GM21529 (cell line): ENCODE measurements around the gene PHLDB2.

Source experiments
- ATAC-seq: cut with Tn5 transposase; IDR thresholded peaks from one replicate; pipeline ENCODE4 v1.9.1; 2021; ENCODE audit not compliant: unreplicated experiment

PHLDB2 gene

DNA sequence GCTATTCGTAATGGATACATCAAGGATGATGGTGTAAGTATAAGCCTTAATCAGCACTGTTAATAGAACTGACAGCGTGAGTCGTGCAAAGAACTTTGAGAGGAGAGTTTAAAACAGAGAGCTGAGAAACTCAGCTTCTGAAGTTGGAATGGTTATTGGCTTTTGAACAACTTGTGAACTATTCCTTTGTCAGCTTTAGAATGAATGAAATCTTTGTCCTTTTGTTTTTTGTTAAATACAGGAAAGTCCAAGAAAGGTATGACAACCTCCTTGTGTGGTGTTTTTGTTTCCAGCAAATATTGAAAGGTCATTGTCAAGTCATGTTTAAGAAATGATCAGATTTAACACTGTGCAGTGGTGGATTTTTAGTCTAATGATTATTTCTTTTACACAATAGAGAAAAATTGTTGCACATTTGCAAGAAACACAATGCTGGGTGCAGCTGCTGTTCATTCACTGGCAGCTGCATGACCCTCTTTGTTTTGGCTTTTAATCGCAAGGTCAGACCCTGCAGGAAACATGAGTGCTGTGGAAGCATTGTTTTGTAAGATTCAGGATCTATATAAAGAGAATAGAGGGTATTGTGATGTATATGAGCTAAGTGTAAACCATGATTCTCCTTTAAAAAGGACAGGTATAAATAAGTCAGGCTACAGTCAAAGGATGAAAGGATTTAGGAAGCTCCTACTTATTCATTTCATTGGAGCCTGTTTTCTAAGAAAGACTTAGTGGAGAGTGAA, 98.1 kb downstream of the PHLDB2 start:
- ATAC-seq: no peak

DNA sequence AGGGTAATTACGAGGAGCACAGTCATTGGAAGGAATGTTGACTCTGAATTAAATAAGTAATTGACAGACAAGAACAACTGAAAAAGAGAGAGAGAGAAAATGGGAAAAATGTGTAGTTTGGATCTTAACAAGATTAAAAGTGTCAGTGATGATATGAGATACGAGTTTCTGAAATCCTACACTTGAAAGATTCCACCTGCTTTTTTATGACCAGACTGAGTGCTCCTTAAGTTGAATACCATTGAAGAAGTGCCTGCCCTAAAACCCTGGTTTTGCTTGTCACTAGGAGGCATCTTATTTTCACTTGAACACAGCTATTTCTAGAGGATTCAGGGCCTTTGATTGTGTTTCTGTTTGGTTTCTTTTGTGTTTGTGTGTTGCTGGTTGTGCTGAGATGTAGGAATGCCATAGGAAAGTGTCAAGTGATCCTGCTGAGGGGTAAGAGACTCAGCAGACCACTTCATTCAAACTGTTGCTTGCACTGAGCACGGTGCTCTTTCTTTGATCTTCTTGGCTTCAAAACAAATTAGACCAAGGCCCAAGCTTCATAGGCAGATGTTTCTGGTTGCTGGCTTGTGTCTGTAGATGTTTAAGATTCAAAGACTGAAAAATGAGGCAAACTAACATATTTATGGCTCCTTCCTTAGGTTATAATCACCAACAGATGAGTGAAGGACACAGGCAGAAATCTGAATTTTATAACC, 102.5 kb downstream of the PHLDB2 start:
- no peak for ATAC-seq

DNA sequence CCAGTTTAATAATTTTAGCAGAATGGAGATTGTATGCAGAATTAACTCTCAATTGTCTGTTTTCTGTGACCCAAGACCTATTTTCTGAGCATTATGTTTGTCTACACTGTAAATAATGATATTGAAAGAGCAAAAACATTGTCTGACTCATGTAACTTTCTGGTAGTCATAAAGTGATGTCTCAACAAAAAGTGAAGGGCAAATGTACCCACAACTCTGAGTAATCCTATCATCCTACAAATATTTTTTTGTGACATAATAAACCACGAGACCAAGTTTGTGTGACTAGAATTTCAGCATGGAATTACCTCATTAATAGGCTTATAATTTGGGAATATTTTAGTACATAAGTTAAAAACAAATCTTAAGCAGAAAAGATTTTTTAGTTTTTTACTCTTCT, 104.4 kb downstream of the PHLDB2 start:
- ATAC-seq: no peak

DNA sequence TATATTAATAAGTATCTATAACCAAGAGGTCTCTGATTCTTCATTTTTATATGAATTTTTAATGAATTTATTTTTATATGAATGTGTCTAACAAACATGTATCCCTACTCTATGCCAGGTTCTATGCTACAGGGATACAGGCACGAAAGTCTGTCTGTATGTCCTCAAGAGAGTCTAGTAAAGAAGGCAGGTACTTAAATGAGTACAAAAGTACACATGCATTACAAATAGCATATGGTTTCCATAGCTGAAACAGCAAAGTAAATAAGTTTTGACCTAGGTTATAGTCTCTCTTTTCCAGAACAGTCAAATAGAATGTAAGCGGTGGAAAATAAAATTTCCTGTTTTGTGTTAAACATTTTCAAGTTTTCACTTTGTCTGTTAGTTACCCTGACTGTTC, 106.4 kb downstream of the PHLDB2 start:
- ATAC-seq: no peak

DNA sequence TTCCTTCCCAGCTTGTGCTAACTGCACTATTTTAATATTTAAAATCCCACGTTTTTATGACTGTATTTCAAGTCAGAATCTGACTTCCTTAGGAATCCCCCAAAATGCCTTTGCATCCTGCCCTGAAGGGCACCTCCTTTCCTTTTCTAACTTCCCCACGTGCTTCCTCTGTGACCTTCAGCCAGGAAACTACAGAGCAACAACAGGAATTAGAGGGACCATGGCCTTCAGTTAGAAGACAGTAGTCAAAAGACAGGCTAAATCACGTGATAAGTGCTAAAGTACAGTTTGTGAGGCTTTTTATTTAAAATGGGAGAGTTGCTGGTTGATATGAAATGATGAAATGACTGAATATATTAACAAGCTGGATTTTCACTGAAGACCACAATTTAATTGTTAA, 108.0 kb downstream of the PHLDB2 start:
- no peak for ATAC-seq

DNA sequence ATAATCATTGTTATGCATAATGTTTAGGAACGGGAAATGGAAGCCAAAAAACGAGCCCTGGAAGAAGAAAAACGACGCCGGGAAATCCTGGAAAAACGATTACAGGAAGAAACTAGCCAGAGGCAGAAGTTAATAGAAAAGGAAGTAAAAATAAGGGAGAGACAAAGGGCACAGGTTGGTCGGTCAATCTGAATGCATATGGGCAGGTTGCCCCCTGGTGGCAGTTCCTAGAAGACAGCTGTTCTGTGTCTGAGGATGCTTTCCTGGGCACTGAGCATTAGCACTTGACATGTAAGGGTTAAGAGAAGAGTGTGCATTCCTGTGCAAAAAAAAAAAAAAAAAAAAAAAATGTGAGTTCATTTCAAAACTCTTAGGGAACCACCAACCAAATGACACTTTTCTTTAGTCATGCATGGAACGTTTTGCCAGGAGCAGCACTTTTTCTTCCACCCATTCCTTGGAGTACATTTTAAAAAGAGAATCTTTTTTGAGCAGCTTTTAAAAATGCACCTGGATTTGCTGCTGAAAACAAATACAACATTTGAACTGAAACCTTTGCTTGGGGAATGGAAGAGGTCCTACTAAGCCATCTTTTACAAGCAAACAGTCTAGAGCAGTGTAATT, 108.7 kb downstream of the PHLDB2 start:
- peak; percentile 95 for ATAC-seq

DNA sequence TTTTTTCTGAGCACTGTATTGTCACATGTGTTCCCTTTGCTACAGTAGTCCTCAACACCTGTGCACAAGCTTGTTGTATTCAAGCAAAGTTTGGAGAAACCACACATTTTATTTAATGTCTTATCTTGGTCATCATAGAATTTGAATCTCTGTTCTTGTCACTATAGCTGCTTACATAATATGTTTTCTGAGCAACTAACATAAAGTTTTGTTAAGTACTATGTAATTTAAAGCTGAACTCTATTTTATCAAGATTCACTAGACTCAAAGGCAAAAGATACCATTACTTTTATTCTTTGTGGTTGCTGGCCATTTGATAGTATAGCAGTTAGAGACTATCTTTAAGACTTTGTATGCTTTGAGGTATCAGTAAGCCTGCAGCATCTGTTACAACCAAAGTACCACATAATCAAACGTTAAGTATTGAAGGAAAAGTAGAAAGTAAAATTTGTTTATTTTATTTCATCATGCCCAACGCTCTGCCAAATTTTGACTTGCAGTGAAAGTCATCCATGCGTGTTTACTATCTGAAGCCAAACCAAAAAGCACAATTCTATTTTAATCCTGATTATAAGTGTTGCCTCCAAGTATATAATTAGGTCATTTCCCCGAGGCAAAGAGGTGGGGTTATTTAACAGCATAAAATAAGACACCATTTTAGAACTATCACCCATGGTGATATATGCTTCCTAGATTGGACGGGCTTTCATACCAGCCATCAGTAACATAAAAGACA, 109.4 kb downstream of the PHLDB2 start:
- ATAC-seq: no peak

DNA sequence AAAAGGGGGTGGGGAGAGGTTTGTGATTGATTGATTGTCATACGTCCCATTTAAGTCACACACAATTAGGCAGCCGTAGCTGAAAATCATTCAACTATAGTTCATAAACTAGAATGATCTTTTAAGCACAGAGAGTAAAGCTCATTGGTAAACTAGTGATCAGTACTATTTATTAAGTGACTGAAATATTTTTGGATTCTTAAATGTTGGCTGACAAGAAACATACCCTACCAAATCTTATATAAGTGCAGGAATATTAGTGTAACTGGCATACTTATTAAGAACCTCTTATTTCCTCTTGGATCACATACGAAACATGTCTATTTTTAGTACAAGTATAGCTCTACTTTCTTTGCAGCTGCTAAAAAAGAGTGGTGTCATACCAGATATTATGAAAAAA, 111.3 kb downstream of the PHLDB2 start:
- ATAC-seq: no peak

DNA sequence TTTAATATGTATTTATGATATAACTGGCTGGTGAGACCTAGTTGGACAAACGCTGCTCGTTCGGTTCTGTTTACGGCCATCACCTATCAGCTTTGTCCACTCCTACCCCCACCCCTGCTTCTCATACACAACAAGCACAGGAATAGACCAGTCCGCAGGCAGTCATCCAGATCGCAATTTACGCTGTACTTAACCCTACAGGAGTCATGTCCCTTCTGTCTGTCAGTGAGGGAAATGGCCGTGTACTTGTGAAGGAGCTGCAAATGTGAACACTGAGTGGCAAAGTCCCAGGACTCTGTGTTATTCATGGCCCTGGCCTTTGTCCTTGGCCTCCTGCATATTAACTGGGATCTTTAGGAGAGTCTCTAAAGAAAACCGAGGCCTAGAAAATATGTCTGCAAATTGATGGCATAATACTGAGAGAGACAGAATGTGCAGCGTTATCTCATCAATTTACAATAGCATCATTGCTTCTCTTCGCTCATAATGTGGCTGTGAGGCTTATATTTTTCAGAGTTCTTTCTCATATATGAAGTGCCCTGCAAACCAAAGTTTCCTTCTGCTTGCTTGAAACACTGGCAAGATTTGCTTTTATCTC, 112.6 kb downstream of the PHLDB2 start:
- no peak for ATAC-seq

DNA sequence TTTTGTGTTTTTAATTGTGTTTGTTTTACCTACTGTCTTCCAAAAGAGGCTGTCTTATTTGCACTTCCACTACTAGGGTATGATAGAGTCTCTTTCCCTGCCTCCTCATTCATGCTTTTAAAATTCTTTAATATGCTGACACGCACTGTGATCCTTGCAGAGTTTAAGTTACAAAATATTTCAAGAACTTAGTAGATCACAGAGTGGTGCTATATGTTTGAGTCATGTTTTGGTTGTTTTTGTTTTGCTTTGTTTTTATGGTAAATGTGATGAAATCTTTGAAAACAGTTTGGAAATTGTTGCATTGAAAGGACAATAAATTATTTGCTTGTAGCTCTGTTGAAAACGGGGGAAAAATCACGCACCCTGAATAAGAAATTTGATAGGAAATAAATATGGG, 113.8 kb downstream of the PHLDB2 start:
- ATAC-seq: no peak

DNA sequence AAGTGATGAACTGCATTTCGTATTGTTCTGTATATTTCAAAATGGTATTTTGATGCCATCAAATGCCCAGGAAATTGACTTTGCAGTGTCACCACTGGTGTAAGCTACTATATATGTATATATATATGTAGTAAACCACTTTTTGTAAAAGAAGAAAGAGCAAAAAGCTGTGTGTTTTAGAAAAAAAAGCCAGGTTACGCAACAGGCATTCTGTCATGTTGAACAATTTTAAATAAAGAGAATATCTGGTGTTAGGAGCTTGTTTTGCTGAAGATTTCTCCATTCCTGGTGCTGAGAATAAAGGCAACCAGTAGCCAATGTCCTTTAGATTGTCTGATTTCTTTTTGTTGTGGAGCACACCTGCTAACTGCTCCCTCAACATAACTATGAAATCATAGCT, 116.1 kb downstream of the PHLDB2 start:
- no peak for ATAC-seq

DNA sequence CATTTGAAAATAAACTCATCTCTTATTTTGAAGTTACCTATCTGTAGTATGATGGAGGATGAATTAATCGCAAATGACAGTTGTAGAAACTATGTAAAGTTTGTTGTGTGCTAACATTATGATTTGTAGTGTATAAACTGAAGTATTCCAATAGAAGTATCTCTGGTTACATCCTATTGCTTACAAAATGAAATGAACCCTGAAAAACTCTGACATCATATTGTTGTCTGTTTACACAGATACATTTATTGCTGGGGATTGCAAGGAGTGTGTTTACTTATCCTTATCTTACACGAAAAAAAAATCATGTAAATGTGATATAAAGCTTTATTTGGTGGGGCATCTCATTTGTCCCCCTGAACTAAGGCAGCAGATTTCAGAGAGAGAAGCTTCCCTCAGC, 117.2 kb downstream of the PHLDB2 start:
- ATAC-seq: no peak

DNA sequence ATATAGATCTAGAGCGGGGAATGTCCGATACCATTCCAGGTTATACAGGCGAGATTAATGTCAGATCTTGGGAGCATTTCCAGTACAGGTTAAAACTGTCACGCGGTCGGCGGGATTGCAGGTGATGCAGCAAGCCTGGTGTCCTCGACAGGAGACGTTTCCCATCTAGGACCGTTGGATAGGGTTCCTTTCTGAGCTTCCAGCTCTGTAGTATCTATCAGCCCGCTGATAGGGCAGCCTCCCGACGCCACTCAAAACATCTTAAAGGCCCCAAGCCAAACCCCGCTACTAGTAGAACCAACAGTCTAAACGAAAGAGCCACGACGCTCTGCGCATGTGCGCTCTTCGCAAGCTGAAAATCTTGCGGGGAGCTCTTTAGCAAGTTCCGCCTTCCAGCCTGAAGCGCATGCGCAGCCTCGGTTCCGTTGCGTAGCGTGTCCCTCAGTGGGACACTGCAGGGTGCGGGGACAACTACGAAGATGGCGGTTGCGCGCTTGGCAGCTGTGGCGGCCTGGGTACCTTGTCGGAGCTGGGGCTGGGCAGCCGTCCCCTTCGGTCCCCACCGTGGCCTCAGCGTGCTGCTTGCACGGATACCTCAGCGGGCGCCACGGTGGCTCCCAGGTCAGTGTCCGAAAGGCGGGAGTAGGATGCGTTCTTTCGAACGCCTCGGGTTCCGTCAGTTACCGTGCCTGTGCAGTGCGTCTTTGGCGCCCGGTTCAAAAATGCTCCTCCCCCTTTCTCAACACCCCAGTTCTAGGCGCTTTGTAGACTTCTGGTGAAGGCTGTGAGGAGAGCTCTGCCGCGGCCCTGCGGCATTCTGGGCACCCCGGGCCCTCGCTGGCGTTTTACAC, 119.7 kb downstream of the PHLDB2 start, which contains the start of gene ABHD10:
ABHD10 (plus strand) TSS at position 444 of the 851 bp plus-strand sequence; CDS start at position 480, 36 bp downstream.
- peak; percentile 95 for ATAC-seq

DNA sequence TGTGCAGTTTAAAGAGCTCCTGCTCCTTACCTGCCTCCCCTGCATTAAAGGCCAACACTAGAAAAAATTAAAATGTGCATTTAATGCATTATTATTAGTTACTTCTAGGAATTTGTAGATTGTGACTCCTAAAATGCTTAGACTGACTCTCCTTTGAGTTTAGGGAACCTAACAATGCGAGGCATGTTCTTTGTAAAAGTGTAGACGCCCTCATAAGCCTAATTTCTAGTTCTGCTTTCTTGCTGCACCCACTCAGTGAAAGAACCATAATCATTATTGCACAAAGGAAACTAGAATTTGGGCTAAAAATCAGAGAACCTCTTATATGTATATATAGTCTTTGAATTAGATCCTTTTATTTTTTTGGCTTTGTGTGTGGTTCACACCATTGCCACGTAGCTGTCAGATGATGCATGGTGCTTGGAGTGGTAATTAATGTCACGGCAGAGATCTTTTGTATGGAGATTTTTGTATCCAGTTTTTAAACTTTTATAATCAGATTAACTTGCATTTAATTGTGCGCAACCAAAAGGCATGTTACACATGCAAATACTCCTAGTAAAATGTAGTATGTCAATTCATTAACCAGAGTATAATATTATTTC, 120.5 kb downstream of the PHLDB2 start:
- ATAC-seq: peak; percentile 33

DNA sequence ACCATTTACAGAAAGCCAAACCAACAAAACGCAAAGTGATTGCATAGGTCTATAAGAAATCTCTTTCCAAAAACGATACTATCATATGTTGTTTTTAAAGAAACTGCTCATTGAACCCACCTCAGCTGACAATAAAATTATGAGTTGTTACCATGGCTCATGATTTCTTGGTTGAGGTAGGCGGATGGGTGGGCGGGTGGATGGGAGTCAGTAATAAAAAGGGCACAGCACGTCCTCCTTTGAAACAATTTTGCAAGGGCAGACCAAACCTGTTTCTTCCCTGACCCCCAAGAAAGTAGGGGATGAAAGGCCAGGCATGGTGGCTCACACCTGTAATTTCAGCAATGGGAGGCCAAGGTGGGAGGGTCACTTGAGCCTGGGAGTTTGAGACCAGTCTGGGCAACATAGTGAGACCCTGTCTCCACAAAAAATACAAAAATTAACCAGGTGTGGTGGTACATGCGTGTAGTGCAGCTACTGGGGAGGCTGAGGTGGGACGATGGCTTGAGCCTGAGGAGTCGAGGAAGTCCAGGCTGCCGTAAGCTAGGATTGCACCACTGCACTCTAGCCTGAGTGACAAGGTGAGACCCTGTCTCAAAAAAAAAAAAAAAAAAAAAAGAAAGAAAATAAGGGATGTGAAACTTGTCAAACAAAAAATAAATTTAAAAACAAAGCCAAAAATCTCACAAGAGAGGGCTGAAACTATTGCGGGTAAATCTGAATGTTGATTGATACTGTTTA, 121.8 kb downstream of the PHLDB2 start:
- no peak for ATAC-seq

DNA sequence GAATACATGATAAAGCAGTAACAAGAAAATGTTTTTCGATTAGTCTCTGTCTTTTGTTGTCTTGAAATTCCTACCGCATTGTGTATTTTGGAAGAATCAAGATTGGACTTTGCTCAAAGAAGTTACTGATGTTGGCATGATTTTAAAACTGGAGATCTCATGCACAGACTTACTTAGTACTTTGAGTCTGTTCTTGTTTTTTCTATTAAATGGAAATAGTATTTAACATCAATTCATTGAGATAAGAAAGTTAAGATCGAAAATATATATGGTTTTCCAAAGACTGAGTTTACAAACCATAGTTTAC, 122.3 kb downstream of the PHLDB2 start:
- ATAC-seq: no peak

DNA sequence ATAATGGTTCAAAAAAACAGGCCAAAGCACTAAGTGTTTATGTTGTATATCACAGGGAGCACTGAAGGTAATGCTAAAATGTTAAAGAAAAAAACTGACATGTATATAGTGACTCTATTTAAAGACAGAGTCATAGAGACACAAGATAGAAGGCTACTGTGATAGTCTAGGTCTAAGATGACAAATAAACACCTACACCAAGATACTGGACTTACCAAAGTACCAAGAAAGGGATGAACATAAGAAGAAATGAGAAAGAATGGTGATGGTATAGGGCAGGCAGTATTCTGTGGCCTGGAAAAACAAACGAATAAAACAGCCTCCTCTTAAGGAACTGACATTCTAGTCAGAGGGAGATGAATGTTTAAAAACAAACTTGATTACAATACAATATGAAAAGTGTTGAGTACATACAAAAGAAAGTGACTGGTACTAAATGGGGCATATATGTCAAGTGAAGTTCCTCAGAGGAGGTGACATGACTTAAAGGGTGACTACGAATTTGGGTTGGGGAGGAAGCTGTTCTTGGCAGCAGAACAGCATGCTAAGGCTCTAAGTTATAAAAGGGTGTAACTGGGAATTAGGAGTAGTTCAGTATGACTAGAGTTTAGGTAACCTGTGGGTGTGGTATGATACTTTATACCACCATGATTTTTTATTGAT, 125.7 kb downstream of the PHLDB2 start:
- ATAC-seq: no peak

DNA sequence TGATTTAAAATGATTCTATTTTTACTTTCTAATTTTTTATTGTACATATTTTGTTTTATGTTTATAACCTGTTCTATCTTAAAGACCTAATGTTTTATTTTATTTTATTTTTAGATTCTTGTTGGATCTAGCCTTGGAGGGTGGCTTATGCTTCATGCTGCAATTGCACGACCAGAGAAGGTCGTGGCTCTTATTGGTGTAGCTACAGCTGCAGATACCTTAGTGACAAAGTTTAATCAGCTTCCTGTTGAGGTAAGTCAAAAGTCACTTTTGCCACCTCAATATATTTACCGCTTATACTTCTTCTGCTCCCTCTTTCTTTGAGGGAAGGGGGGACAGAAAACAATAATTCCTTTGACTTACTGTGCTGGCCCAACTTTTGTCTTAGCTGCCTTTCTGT, 127.7 kb downstream of the PHLDB2 start:
- ATAC-seq: no peak
